Breast epithelium (tissue), 3 donors: Measurements from ENCODE around the gene ASB7.

Source experiments
- CTCF ChIP-seq, 3 donors: fragments of 450-650 bp; IDR thresholded peaks; one replicate each; pipeline ENCODE4 v1.5.1; 2016 to 2017; ENCODE audit warnings: antibody characterized with exemption in 3 of 3, mild to moderate bottlenecking in 3 of 3, moderate library complexity in 3 of 3
- POLR2AphosphoS5 ChIP-seq, 3 donors: sonication (generic); formaldehyde crosslinking; IDR thresholded peaks; one replicate each; pipeline ENCODE4 v1.6.1; 2017; ENCODE audit warnings: antibody characterized with exemption in 3 of 3

GRCh38 chr15:100653608-100654007 lies 51.2 kb downstream of the ASB7 start:
- TF ChIP-seq POLR2AphosphoS5 (IDR thresholded peaks at IDR 0.05) (no peak), CTCF (IDR thresholded peaks at IDR 0.05) (no peak)
